Hematopoietic multipotent progenitor cell treated with erythropoietin and hydrocortisone succinate and interleukin-3 and kit ligand, for 8 days (in vitro differentiated cells): ENCODE results near the gene SPCS2.
A peak's percentile ranks its signal among the peaks of the same experiment; 100 is the strongest.

Source experiments
- DNase-seq: peaks from one replicate; pipeline ENCODE4 v3.0.0-alpha.2; 2015

Gene SPCS2

DNA sequence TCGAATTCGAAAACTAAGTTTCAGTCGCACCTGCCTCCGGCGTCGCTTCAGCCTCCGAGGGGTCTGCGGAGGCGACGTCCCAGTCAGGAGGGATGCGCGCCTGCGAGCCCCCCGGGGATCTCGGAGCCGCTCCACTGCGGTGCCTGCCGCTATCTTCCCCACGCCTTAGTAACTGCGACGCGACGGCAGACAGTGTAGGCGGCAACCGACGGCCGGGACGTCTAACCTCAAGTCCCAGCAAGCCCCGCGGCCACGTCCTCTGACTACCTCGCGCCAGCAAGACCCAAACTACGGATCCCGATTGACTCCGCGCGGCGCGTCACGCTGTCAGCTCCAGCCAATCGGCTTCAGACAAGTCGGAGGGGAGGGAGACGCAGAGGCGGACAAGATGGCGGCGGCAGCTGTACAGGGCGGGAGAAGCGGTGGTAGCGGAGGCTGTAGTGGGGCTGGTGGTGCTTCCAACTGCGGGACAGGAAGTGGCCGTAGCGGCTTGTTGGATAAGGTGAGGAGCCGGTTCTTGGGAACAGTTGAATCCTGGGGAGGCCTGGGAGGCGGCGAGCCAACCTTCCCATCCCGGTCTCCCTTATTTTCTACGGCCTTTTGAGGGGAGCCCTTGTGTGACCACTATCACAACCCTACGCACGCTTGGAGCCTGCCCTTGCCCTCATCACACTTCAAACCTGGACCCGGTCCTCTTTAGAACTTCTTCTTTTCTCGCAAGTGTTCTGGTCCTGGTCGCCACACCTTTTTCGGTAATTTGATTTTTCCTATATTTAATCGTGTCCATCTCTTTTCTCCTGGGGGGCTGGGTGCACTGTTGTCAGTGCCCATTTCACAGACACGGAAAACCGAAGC, at the start of gene SPCS2, which contains the start of gene XRRA1:
Gene SPCS2, plus strand, starts transcription at position 369 of the 855 bp plus-strand sequence. Its CDS starts 20 bp downstream, at position 389.
Gene XRRA1, minus strand, starts transcription at position 194 of the 855 bp plus-strand sequence. CDS start 8,213 bp downstream, outside the sequence.
- peak; percentile 98 for DNase-seq

DNA sequence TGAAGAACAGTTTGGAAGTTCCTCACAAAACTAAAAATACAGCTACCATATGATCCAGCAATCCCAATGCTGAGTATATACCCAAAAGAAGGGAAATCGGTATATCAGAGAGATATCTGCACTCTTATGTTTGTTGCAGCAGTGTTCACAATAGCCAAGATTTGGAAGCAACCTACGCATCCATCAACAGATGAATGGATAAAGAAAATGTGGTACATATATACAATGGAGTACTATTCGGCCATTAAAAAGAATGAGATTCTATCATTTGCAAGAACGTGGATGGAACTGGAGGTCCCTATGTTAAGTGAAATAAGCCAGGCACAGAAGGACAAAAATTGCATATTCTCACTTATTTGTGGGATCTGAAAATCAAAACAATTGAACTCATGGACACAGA, 46.7 kb upstream of the SPCS2 start:
- DNase-seq = no peak

DNA sequence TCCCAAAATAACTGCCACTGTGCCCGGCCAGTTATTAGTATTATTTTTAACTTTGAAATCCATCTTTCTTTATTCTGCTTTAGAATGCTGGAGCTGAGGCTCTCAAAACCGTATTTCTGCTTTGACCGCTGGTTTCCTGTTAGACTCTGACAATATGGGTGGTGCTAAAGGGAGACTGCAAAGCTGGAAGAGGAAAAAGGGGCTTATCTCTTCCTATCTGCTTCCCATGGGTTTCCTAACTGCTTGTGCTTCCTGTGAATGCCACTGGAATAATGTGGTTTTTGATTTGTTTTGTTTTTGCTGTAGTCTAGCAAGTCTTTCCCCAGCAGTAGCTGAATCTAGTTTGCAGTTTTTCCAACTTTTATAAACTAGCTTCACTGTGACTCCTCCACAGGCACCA, 43.7 kb upstream of the SPCS2 start:
- no peak for DNase-seq

DNA sequence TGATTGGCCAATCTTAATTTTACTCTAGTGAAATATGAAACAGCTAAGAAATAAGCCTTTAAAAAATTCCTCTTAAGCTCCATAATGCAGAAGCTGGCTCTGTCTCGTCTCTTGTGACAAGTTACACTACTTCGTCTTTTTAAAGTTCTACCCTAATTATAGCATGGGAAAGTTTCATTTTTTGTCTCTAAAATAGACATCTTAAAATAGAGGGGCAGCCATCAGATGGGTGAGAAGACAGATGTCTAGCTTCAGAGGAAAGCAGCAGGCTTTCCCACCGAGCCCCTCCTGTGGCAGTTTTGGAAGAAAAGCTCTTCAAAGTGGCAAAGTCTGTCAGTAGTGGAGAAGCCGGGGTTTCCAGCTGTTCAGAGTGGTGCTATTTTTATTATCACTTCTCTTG, 39.7 kb upstream of the SPCS2 start:
- no peak for DNase-seq

DNA sequence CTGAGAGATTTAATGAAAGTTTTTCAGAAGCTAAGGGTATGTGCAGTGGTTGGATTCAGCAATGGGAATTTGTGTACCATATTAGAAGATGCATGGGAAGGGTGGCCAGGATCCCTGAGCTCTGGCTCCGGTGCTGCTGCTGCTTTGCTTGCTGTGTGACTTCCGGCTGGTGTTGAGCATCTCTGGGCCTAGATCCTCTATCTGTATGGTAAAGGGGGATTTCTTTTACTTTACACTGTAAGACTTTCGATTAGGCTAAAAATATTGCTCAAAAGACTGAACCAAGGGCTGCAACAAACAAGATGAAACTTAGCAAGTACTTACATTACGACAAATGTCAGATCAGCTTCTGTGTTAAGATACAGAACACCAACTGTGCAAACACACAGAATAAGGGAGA, 39.3 kb upstream of the SPCS2 start:
- DNase-seq = no peak

DNA sequence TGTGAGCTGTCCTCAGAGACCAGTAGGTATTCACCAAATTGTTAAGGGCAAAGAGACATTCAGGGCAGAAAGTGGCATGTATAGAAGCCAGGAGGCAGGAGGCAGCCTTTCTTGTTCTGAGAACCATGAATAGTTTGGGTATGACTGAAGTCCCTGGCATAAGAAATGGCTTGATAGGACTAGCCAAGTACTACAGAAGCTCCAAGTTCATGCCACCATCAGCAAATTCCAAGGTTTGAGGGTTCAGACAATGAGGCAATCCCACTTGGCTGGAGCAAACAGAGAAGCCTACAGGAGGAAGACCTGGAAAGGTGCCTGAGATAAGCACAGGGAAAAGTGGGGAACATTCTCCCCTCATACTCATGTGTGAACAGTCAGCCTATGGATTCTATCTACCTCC, 25.9 kb upstream of the SPCS2 start:
- DNase-seq = no peak

DNA sequence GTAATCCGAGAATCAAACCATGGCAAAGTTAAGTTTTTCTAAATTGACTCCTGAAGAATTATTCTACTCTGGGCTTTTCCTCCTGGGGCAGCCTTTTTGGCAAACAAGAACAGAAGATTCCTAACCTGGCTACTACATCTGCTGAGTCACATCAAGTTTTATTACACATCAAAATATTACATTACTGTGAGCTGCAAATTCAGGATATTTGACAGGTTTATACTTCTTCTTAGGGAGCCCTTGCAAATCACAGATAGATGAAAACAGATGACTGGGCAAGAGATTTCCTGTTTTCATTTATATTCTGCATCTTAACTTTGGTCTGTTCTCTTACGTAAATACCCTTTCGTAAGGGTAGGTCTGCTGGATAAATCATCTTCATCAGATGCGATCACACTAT, 23.8 kb upstream of the SPCS2 start:
- no peak for DNase-seq

DNA sequence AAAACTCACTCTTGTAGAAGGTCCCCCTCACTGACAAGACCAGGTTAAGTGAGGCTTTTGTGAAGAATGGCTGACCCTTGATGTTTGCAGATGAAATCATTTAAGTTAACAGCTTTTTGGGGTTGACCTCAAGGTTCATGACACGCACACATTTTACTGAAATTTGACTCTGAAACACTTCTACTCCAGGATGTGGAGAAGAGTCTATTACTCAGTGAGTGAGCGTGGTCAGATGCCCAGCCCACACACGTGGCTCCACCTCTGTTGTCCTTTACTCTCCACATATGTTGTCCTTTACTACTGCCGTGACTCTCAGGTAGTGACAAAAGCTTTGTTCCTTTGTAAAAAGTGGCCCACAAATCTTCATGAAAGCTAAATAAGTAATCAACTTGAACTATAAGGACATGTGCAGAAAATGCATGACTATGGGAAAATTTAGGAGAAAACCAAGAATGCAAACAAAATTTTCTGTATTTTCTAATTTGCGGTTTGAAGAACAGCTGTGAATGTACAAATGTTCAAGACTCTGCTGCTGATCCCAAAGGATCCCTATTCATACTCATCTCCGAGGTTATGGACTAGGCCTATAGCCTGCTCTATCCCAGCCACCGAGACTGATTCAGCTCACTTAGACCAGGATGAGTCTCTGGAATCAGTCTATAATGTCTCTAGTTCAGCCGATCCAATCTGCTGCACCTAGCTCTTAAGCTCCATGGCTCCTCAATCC, 22.6 kb upstream of the SPCS2 start:
- no peak for DNase-seq

DNA sequence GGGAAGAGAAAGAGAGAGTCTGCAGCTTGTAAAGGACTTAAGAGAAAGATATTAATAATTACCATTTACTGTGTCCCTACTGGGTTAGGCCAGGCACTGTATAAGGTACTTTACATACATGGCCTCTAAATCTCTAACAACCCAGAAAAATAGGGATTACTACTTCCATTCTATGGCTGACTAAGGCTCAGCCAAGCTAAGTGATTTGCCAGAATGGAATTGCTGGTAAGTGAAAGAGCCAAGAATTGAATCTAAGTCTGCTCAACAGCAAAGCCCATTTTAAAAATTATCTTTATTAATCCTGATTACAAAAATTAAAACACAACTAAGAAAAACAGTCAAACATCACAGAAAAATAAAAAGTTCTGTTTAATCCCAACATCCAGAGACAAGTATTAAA, 21.6 kb upstream of the SPCS2 start:
- DNase-seq = no peak

DNA sequence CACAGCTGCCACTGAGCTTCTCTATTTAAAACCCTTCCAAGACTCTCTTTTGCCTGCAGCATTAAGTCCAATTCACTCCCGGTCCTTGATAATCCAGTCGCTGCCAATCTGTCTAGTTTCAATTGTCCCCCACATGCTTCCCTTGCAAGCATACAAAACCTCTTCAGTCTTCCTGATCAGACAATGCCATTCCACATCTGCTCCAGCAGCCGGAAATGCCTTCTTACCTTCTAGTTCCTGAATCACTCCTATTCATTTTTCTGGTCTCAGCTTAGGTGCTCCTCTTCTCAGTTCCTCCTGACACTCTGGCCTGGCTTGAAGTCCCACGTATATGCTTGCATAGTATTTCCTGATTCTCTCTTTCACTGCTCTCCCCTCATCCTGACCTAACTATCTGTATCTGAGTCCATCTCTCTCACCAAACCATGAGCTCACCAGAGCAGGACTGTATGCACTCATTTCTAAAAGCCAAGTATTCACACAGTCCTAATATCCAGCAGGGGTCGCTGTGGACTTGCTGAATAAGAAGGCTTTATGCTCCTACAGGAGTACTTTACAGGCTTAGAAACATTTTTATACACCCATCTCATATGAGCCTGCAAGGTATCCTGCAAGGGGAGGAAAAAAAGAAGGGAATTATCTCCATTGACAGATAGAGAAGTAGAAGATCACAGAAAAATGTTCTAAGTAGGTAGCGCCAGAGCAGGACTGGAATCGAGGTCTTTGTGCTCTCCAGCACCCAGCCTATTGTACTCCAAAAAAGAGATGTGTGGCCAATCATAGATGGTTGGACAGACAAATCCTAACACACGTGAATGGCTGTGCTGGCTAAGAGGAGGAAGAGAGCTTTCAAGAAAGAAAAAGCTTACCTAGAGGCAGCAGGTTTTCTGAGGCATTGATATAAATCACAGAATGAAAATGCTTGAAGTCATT, 19.4 kb upstream of the SPCS2 start:
- DNase-seq = peak; percentile 94

DNA sequence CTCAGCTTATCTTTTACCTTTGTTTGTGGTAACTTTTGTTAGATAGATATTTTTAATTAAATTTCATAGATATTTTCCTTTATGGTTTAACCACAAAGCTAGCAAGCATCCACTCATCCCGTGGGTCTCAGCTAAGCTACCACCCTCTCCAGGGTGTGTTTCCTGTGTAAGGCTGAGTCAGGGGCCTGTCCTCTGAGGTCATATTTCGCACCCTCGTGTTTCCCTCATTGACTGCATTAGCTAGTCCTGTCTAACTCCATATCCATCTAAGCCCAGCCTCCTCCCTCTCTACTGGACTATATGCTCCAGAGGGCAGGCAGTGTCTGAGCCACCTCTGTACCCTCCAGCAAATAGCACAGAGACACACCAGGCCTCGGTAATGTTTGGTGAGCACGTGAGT, 16.9 kb upstream of the SPCS2 start:
- no peak for DNase-seq

DNA sequence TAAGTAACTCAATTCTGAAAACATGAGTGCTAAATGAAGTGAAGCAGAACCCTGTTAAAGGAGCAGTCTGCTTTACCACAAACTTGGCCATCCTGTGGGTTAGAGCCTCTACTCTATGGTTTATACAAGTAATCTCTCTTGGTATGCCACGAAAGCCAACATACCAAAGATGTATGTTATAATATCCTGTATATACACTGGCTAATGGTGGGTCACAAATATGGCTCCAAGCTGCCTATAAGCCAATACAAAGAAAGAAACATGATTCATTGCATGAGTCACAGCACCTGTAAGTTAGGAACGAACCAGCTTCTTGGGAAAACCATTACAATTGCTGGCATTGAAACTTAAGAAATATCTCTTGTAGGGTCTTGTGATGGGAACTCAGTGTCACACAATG, 16.3 kb upstream of the SPCS2 start:
- no peak for DNase-seq

DNA sequence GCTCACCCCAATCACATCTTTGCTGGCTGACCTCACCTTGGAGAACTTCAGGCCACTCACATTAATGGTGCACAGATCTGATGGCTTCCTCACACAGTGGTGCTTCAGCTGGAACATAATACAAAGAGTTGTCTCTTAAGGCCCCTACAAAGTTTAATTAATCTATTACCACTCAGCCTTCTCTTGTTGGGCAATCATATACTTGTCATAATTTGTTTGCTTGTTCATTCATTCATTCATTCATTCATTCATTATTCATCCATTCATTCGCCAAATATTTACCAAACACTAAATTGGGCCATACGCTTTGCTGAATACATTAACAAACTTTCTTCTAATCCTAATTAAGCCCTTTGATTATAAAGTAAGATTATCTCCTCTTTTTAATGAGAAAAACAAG, 15.3 kb upstream of the SPCS2 start:
- DNase-seq = no peak

DNA sequence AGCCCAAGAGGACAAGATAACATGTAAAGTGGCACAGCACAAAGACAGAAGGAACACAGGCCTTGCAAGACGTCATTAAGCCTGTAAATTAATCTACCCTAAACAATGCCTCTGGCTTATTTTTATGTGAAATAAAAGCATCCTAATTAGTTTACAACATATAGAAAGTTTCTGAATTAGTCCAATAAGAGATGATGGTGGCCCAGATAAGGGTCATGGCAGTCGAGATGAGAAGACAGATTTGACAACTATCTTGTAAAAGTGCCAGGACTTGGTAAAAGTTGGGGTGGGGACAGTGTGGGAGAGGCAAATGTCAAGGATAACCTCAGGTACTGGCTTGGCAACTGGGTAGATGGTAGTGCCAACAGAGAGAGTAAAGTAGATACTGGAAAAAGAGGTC, 13.8 kb upstream of the SPCS2 start:
- no peak for DNase-seq

DNA sequence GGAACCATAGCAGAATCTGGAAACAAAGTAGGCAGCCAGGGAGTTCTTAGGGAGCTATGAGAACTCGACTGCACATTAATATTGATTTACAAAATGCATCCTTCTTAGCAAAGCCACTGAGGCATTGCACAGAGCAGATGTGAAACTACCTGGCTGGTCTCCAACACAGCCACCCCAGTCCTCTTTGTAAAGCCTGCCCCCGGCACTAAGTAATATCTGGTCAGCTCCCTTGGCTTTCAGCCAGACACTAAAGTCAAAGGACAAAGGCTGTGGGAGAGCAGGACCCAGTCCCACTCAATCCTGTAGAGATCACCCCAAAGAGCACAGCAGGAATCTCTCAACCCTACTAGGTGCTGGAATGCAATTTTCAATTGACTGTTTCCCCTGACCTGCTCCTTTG, 13.0 kb upstream of the SPCS2 start:
- DNase-seq = no peak

DNA sequence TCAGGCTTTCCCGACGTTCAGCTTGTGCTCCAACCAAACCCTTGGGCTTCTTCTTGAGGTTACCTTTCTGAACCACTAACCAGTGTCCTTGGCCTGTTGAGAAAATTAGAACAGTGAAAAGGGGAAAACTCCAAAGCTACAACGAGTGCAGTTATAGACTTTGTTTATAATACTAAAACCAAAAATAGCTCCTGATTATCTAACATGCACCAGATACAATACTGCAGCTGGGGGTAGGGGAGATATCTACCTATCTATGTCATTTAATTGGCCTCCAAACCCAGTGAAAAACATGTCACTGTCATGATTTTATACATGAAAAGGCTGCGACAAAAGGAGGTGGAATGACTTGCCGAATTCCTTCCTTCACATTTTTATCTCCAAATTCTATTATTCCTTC, 12.1 kb upstream of the SPCS2 start:
- DNase-seq = no peak

DNA sequence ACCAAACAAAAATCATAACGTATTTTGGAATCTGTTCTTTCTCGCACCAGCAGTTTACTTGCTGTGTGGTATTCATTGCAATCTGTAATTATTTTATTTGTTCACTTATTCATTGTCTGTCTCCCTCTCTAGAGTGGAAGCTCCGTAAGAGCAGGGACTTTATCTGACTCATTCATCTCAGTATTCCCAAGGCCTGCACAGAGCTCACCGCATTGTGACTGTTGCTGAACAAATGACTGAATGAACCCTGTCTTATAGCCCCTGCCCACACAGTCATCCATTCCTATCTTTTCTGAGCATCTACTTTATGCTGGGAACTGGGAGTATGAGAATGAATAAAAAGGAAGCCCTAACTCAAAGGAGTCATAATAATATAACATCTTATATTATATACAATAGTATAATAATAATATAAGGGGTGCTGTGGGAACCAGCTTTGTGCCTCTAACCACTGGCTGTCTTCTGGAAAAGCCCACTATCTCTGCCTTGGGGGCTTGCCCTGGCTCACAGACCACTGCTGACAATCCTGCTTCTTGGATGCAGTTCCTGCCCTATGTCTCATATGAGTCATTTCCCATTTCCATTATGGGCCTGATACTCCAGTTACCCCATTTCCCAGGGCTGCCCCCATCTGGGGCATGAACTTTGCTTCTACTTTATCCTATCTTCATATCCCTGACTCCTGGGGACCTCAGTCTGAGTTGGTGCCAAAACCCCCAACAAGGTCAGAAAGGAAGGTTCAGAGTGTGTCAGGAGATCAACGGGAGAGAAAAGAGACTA, 11.2 kb upstream of the SPCS2 start:
- no peak for DNase-seq

DNA sequence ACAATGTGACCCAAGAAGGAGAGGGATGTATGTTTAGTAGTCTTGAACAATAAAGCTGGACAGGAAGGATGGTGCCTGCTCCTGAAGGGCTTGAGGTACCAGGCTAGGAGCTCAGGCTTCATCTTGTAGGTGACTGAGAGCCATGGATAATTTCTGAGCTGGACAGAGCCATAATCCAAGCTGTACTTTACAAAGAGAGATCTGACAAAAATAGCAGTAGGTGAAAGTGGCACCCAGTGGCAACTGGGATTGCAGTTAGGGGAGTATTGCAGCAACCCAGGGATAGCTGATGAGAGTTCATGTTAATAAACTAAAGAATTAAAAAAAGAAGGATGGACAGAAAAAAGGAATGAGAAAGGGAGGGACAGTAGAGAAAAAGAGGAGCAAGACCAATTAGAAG, 7.6 kb upstream of the SPCS2 start:
- DNase-seq = no peak

DNA sequence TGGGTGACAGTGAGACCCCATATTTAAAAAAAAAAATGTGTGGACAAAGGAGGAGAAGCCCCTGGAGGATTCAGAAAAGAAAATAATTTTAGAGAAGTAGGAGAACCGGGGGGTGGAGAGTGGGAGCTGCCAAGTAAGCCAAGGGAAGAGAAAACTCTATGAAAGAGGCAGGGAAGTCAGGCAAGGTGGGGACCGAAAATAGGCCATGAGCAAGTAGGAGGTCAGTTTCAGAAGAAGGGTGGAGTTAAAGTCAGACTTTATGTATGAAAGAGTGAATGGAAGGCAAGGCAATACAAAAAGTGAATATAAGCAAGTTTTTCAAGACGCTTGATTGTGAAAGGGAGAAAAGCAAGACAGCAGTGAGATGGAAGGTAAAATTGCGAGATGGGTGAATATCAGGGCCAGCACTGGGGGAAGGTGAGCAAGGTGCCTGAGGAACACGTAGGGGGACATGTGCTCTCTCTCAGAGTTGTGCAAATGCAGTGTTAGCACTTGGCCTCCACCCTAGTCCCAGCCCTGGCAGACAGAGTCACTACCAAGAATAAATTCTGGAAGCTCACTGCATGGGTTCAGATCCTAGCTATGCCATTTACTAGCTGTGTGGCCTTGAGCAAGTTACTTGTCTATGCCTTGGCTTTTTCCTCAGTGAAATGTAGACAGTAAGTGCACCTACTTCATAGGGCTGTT, 6.8 kb upstream of the SPCS2 start:
- no peak for DNase-seq

DNA sequence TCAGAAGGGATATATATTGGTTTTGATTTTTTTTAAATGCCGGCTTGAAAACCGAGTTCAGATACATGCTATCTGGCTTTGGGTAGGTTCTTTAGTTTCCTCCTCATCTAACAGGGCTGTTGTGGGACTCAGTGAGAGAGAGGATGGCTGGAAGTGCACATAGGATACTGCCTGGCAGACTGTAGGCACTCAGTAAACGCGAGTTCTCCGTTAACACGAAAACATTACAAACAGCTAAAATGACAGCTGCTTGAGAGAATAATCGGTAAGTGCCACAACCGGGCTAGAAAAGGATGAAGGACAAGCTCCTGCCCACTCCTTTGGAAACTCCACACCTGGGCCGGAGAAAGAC, 544 bp upstream of the SPCS2 start:
- no peak for DNase-seq

DNA sequence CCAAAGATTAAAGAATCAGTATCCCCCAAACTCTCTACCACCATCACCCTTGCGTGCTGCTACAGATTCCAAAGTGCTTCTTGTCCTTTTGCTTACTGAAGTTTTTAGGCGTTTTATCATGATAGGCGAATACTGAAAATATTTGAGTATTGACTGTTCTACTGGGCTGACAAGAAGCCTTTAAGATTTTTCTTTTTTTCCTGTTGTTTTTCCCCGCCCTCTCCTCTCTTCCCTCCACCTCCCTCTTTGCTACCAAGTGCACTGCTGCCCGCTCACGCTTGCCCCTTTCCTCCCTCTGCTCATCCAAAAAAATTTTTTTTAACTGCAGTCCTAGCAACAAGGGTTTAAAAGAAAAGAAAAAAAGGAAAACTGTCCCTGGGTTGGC, 679 bp downstream of the SPCS2 start:
- no peak for DNase-seq
